SH-SY5Y (cell line): Measurements from ENCODE around the gene MPLKIP.

Source experiments
- GATA2 ChIP-seq: IDR thresholded peaks from 2 replicates; pipeline ENCODE4 v1.6.1; 2011; ENCODE audit warnings: mild to moderate bottlenecking, low read depth, low read length
- GATA3 ChIP-seq: IDR thresholded peaks from 2 replicates; pipeline ENCODE4 v1.6.1; 2011; ENCODE audit warnings: low read depth, mild to moderate bottlenecking, low read length, moderate library complexity

DNA sequence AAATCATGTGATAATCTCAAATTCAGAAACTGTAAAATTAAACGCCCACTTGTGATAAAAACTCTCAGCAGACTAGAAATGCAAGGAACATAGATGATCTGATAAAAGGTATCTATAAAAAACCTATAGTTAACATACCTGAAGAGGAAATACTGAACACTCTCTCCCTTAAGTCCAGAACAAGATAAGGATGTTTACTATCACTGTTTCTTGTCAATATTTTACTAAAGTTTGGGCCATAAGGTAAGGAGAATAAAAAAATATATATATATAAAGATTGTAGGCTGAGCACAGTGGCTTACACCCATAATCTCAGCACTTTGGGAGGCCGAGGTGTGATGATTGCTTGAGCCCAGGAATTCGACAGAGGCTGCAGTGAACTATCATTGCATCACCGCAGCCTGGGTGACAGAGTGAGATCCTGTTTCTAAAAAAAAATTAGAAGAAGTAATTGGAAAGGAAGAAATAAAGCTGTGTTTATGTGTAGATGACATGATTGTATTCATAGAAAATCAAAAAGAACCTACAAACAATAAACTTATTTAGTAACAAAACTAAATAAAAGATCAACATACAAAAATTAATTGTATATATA, 28.4 kb downstream of the MPLKIP start:
- TF ChIP-seq GATA3 (no peak), GATA2 (no peak)
